GM18526 (cell line): Measurements from ENCODE around the gene RDH12.
"Not testable (repeated sequence)": the region's sequence is repeated elsewhere in the genome, so short reads cannot be mapped to it uniquely, and the experiment has no call there.

ENCODE experiments used
- POLR2A ChIP-seq: IDR thresholded peaks from 3 replicates; pipeline ENCODE4 v1.6.1; 2011; ENCODE audit not compliant: insufficient read length; ENCODE audit errors: extremely low read depth

Gene RDH12

DNA sequence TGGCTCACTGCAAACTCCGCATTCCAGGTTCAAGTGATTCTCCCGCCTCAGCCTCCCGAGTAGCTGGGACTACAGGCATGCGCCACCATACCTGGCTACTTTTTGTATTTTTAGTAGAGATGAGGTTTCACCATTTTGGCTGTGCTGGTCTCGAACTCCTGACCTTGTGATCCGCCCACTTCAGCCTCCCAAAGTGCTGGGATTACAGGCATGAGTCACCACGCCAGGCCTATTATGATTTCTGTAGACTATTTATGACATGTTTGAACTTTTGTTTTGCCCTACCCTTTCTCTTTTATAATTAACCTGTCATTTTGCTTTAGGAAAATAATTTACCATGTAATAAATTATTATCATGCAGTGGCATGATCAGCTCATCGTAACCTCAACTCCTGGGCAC lies at the start of gene RDH12:
Gene RDH12 (plus strand): TSS at position 395 of the 400 bp plus-strand sequence. CDS start 20,757 bp downstream, outside the sequence.
- not testable (repeated sequence) for TF ChIP-seq POLR2A

- TF ChIP-seq POLR2A = no peak
Measured at GRCh38 chr14:67652189-67652588, 49.5 kb upstream of the RDH12 start.

DNA sequence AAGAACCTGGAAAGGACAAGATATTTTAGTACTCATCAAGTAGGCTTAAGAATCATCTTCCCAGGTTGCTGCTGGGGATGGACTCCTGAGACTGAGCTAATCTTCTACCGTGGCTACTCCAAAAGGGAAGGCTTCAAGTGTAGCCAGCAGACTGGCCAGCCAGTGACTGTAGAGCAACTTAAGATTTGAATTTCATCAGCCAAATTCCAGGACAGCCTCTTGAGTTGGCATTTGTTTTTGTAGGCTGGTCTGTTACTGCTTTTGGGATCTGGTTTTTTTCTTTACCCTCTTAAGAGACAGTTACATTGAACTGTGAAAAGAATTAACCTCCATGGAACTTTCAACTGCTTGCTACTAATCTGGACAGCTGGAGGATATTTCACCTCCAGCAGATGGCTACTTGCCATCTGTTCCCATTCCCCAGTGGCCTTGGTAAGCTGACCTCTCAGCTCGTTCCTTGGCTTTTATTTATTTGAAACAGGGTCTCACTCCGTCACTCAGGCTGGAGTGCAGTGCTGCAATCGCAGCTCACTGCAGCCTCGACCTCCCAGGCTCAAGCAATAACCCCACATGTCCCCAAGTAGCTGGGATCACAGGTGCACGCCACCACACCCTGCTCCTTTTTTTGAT lies 47.9 kb upstream of the RDH12 start:
- TF ChIP-seq POLR2A = no peak

DNA sequence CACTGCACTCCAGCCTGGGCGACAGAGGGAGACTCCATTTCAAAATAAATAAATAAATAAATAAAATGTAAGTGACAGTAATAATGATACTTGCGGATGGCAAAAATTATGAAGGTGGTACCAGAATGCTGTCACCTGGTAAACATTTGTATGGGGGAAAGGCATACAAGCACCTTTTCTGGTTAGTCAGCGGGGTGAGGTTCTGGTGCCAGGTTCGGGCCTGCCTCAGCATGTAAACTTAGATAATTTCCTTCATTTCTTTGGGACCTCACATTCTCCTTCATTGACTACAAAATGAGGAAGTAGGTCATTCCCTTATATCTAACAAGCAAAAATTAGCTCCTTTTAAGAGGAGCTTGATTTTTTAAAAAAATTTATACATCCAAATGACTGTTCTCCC lies 38.1 kb upstream of the RDH12 start:
- TF ChIP-seq POLR2A = no peak

- no peak for TF ChIP-seq POLR2A
Measured at GRCh38 chr14:67665868-67666267, 35.8 kb upstream of the RDH12 start.

DNA sequence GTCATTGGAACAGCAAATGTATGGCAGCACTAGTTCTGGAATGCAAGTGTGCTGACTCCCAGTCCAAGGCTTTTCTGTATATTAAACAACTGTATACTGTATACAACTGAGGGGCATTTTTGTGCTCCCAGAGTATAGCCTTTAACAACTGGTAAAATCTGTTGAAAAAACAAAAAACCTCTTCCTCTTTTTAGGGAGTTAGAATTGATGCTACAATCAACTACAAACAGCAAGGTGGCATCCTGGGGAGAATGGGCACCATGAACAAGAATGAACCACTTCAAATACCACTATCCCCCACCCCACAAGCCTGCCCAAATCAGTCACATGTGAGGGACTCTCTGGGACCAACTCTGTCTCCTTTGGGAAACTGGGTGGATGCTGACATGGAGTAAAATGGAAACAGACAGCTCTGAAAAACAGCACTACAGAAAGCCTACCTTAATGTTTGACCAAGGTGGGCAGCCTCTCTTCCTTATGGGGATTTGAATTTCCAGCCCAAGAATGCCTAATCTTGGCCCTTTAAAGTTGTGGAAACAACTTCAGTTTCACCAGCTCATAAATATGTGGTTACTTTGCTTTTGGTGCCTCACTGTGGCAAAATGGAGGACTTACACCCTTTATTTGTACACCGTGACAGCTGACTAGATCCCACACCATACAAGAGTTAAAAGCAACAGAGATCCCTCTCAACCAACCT lies 34.8 kb upstream of the RDH12 start:
- no peak for TF ChIP-seq POLR2A

DNA sequence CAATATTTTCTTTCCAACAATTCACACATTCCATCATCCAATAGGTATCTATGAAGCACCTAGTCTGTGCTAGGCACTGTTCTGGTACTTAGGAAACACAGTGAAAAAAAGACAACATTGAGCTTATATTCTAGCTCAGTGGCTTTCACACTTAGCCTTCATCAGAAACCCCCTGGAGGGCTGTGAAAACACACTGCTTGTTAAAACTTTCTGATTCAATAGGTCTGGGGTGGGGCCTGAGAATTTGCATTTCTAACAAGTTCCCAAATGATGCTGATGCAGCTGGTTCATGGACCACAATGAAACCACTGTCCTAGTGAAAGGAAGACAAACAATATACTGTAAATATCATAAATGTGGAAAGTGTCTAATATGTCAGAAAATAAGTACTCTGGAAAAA lies 33.1 kb upstream of the RDH12 start:
- TF ChIP-seq POLR2A = no peak

GRCh38 chr14:67673451-67673850 lies 28.2 kb upstream of the RDH12 start:
- no peak for TF ChIP-seq POLR2A

DNA sequence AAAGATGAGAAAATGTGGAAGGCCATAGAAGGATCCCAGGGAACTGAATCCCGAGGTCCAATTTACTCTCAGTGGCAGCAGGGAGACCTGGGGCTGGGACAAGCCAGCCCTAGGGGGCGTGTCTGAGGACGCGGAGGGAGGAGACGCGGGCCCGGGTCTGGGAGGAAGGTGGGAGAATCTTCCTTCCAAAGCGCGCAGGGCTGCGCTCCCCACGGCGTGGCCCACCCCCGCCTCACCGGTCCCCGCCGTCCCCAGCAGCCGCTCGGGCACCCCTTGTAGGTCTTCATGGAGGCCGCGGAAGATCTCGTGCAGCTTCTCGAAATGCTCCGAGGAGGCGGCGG lies 27.6 kb upstream of the RDH12 start:
- no peak for TF ChIP-seq POLR2A

GRCh38 chr14:67674480-67675218 lies 27.0 kb upstream of the RDH12 start, which contains the start of gene VTI1B:
VTI1B (minus strand) TSS chr14:67674632; CDS start chr14:67674489, 143 bp downstream.
- peak; percentile 60 for TF ChIP-seq POLR2A

GRCh38 chr14:67675219-67675582 lies 26.5 kb upstream of the RDH12 start:
- TF ChIP-seq POLR2A = no peak

DNA sequence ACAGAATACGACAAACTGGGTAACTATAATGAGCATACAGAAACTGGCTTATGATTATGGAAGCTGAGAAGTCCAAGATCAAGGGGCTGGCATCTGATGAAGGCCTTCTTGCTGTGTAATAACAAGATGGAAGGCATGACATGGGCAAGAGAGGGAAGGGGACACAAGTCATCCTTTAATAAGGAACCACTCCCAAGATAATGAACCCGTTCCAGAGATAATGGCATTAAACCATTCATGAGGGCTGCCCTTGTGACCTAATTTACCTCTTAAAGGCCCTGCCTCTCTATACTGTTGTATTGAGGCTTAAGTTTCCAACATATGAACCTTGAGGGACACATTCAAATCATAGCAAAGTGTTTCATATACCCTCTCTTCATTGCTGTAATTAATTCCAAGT lies 22.7 kb upstream of the RDH12 start:
- TF ChIP-seq POLR2A = no peak

- TF ChIP-seq POLR2A = no peak
Measured at GRCh38 chr14:67680121-67680602, 21.5 kb upstream of the RDH12 start.

- no peak for TF ChIP-seq POLR2A
Measured at GRCh38 chr14:67680941-67681340, 20.7 kb upstream of the RDH12 start.

- TF ChIP-seq POLR2A = no peak
Measured at GRCh38 chr14:67683842-67684241, 17.8 kb upstream of the RDH12 start.

- TF ChIP-seq POLR2A = no peak
Measured at GRCh38 chr14:67690011-67690410, 11.7 kb upstream of the RDH12 start.
